Vagina (tissue), 2 donors: ENCODE data around the gene ARSH. TPM values are rescaled to one million over a fixed set of nuclear protein-coding genes. Genes with fewer than 3 reads are reported as not detected.

Experiments used
- DNase-seq, 2 donors: peaks; one replicate each; pipeline ENCODE4 v3.0.0-alpha.2; 2017; ENCODE audit errors: extremely low spot score in 2 of 2
- H3K27ac ChIP-seq: fragments of 200-600 bp; sonication (generic); one replicate; pipeline ENCODE4 v1.5.1; 2019
- H3K27me3 ChIP-seq: fragments of 200-600 bp; sonication (generic); one replicate; pipeline ENCODE4 v1.5.1; 2019
- H3K36me3 ChIP-seq, 2 donors: fragments of 200-600 bp; sonication (generic); one replicate each; pipeline ENCODE4 v1.5.1; 2017 to 2019
- H3K4me1 ChIP-seq: fragments of 200-600 bp; sonication (generic); one replicate; pipeline ENCODE4 v1.5.1; 2019
- H3K4me3 ChIP-seq, 2 donors: fragments of 200-600 bp; sonication (generic); 1 replicate in 1 of 2; 2 replicates in 1 of 2; pipeline ENCODE4 v1.5.1; 2016 to 2019
- H3K9me3 ChIP-seq: fragments of 200-600 bp; sonication (generic); one replicate; pipeline ENCODE4 v1.5.1; 2019
- POLR2A ChIP-seq, 2 donors: fragments of 450-650 bp; IDR thresholded peaks; one replicate each; pipeline ENCODE4 v1.6.1; 2017; ENCODE audit warnings: antibody characterized with exemption in 2 of 2, mild to moderate bottlenecking in 2 of 2, moderate library complexity in 2 of 2
- POLR2AphosphoS5 ChIP-seq, 2 donors: sonication (generic); formaldehyde crosslinking; IDR thresholded peaks; one replicate each; pipeline ENCODE4 v1.9.0; 2017; ENCODE audit warnings: antibody characterized with exemption in 2 of 2, mild to moderate bottlenecking in 2 of 2, low read depth in 1 of 2; ENCODE audit not compliant: insufficient read depth in 1 of 2
- intact Hi-C: fragments of 100-400 bp; cut with DNase I; formaldehyde crosslinking; loops from one replicate; pipeline ENCODE4 v1.15.1; 2023
- small RNA-seq: library from RNA; depleted of rRNA; stranded (forward); fragments of <200 nt; gene quantifications from one replicate; pipeline ENCODE3, GENCODE V24; 2016
- total RNA-seq: library from RNA; depleted of rRNA; stranded (reverse); fragments of >200 nt; gene quantifications from one replicate; pipeline ENCODE4 v1.2.3, GENCODE V29; 2016
- TF ChIP-seq, protein P1 (sequence below), 3 experiments: fragments of 450-650 bp in 2 of 3; fragments of 200-600 bp in 1 of 3; sonication (generic) in 1 of 3; IDR thresholded peaks; one replicate each; pipeline ENCODE4 v1.5.1; 2017 to 2019; ENCODE audit warnings: antibody characterized with exemption in 3 of 3, mild to moderate bottlenecking in 2 of 3, moderate library complexity in 2 of 3

The ARSH gene
- total RNA-seq, 1 donor from 2014 or later, result not detected

DNA sequence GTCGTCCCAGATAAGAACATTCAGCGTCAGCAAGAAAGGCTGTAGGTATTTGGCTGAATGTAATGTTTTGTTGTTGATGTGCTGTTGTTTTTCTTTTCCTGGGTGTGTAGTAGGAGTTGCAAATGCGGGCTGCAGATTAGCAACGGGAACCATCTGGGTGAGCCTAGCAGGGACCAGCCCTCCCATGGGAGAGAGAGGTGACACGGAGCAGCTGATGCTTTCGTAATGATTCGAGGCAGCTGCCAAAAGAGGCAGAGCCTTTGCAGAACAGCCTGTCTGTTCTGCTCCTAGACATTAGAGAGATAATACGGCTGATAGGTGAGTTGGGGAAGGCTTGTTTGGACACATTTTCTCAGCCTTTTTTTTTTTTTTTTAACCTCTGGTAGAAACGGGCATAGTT lies 60.2 kb downstream of the ARSH start:
- Histone ChIP-seq H3K36me3 (no peaks in the 10 kb centered on the region), H3K9me3 (no peaks in the 10 kb centered on the region), H3K27me3 (no peaks in the 10 kb centered on the region), H3K4me1 (no peaks in the 10 kb centered on the region), H3K4me3 (no peak overlapping the region), H3K27ac (no peak overlapping the region)
- intact Hi-C loops, result no loop called here
- no peak for DNase-seq
- TF ChIP-seq, protein P1, sequence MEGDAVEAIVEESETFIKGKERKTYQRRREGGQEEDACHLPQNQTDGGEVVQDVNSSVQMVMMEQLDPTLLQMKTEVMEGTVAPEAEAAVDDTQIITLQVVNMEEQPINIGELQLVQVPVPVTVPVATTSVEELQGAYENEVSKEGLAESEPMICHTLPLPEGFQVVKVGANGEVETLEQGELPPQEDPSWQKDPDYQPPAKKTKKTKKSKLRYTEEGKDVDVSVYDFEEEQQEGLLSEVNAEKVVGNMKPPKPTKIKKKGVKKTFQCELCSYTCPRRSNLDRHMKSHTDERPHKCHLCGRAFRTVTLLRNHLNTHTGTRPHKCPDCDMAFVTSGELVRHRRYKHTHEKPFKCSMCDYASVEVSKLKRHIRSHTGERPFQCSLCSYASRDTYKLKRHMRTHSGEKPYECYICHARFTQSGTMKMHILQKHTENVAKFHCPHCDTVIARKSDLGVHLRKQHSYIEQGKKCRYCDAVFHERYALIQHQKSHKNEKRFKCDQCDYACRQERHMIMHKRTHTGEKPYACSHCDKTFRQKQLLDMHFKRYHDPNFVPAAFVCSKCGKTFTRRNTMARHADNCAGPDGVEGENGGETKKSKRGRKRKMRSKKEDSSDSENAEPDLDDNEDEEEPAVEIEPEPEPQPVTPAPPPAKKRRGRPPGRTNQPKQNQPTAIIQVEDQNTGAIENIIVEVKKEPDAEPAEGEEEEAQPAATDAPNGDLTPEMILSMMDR (IDR thresholded peaks at IDR 0.05), result no peak
- TF ChIP-seq POLR2A (IDR thresholded peaks at IDR 0.05) (no peak), POLR2AphosphoS5 (IDR thresholded peaks at IDR 0.05; ENCODE audit: insufficient read depth in 1 of 2, low read depth in 1 of 2) (no peak)

- intact Hi-C loops, result no loop called here
Observed at GRCh38 chrX:3075959-3076358, 69.6 kb downstream of the ARSH start.

GRCh38 chrX:3076416-3076991 lies 70.2 kb downstream of the ARSH start:
- DNase-seq, result no peak
- no peak overlapping the region for H3K4me3 ChIP-seq
- H3K27me3 ChIP-seq, result no peaks in the 10 kb centered on the region
- no peaks in the 10 kb centered on the region for H3K36me3 ChIP-seq
- no peak overlapping the region for H3K27ac ChIP-seq
- intact Hi-C loops, result no loop called here
- H3K4me1 ChIP-seq, result no peaks in the 10 kb centered on the region
- H3K9me3 ChIP-seq, result no peaks in the 10 kb centered on the region
- TF ChIP-seq POLR2AphosphoS5 (IDR thresholded peaks at IDR 0.05; ENCODE audit: insufficient read depth in 1 of 2, low read depth in 1 of 2), result no peak
- TF ChIP-seq, protein P1 (IDR thresholded peaks at IDR 0.05), result no peak
- TF ChIP-seq POLR2A (IDR thresholded peaks at IDR 0.05), result no peak

More at GRCh38 chrX:3075959-3076358, 69.6 kb downstream of the ARSH start:
- H3K4me1 ChIP-seq, result no peaks in the 10 kb centered on the region
- H3K27me3 ChIP-seq, result no peaks in the 10 kb centered on the region
- H3K4me3 ChIP-seq, result no peak overlapping the region
- H3K9me3 ChIP-seq, result no peaks in the 10 kb centered on the region
- no peaks in the 10 kb centered on the region for H3K36me3 ChIP-seq
- no peak for DNase-seq
- TF ChIP-seq, protein P1 (IDR thresholded peaks at IDR 0.05), result no peak
- TF ChIP-seq POLR2A (IDR thresholded peaks at IDR 0.05) (no peak), POLR2AphosphoS5 (IDR thresholded peaks at IDR 0.05; ENCODE audit: insufficient read depth in 1 of 2, low read depth in 1 of 2) (no peak)
- no peak overlapping the region for H3K27ac ChIP-seq

Small RNA genes lying within 50 kb of the gene (small RNA-seq; reads per million reads assigned to genes)
- gene RN7SL578P, result not detected

Other genes starting within 250 kb of the ARSH start
- 15.7 TPM for gene GYG2, start 177.6 kb upstream of the ARSH start, total RNA-seq
- gene ARSD, start 77.2 kb upstream of the ARSH start, total RNA-seq, result 14.0 TPM
- gene ARSF, start 34.9 kb downstream of the ARSH start, total RNA-seq, result 2.2 TPM